ENCODE measurements around the gene ADAM10. TPM values are rescaled to one million over a fixed set of nuclear protein-coding genes. Genes with fewer than 3 reads are reported as not detected.

ADAM10 gene
- total and polyA plus RNA-seq, 2 of the 8 experiments (the other 6 are each of a cell fraction or from before 2014, with no cell fraction given): 46.5 to 163 TPM

DNA sequence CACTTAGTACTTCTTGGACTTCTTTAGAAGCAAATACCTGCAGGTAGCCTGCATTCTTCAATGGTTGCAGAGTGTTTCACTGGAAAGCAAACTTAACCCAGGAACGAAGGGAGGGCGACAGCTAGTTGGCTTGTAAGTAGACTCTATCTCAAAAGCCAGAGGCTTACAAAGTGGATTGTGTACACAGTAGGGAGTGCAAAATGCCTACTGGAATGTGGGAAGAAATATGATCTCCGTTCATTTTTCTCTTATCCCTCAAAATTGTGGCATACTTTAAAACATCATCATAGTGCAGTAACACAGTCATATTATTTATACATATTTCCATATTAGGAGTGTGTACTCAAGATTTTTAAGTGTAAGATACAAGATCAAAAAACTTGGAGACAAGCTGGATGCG is 162.0 kb downstream of the ADAM10 start (continued):
- TF ChIP-seq PHF8 (conservative IDR thresholded peaks at IDR 0.05; ENCODE audit: low read depth, low read length) (no peak), CHD2 (IDR thresholded peaks at IDR 0.05; ENCODE audit: low read length) (no peak)

All from H1 (cell line).